A549 (cell line): ENCODE results near the gene FRRS1L.

Experiments
- BHLHE40 ChIP-seq: IDR thresholded peaks from 2 replicates; pipeline ENCODE4 v1.6.1; 2012; ENCODE audit warnings: low read depth, low read length, inconsistent platforms
- EP300 ChIP-seq, 2 experiments: fragments of >200 bp; sonication (Bioruptor Twin); formaldehyde crosslinking; IDR thresholded peaks; 2 replicates in 1 of 2; 3 replicates in 1 of 2; pipeline ENCODE4 v1.6.1; 2016 to 2017
- HDAC2 ChIP-seq: fragments of 200-600 bp; sonication (generic); IDR thresholded peaks from 2 replicates; pipeline ENCODE4 v1.6.1; 2016
- KDM1A ChIP-seq: fragments of 200-600 bp; sonication (generic); IDR thresholded peaks from 2 replicates; pipeline ENCODE4 v1.6.1; 2016; ENCODE audit warnings: low read depth, mild to moderate bottlenecking
- NPAS2 ChIP-seq: fragments of 250-450 bp; sonication (Bioruptor Pico); IDR thresholded peaks from 2 replicates; pipeline ENCODE4 v1.8.0; 2022; ENCODE audit warnings: mild to moderate bottlenecking, moderate library complexity, borderline replicate concordance
- POLR2A ChIP-seq: IDR thresholded peaks from 2 replicates; pipeline ENCODE4 v1.6.1; 2012; ENCODE audit warnings: mild to moderate bottlenecking, low read length
- RFX5 ChIP-seq: fragments of 450-650 bp; IDR thresholded peaks from 2 replicates; pipeline ENCODE4 v1.7.1; 2014; ENCODE audit warnings: antibody characterized with exemption, mild to moderate bottlenecking, moderate library complexity
- ZSCAN20 ChIP-seq: fragments of 250-450 bp; sonication (Bioruptor Pico); IDR thresholded peaks from 2 replicates; pipeline ENCODE4 v1.8.0; 2022; ENCODE audit warnings: mild to moderate bottlenecking, moderate library complexity
- TF ChIP-seq, protein P1 (sequence below): fragments of >200 bp; sonication (Bioruptor Twin); formaldehyde crosslinking; IDR thresholded peaks from 3 replicates; pipeline ENCODE4 v1.5.1; 2016
- TF ChIP-seq, protein P2 (sequence below): fragments of 450-650 bp; IDR thresholded peaks from 2 replicates; pipeline ENCODE4 v1.6.1; 2014; ENCODE audit warnings: antibody characterized with exemption
- TF ChIP-seq, protein P3 (sequence below): IDR thresholded peaks from 2 replicates; pipeline ENCODE4 v1.6.1; 2012

DNA sequence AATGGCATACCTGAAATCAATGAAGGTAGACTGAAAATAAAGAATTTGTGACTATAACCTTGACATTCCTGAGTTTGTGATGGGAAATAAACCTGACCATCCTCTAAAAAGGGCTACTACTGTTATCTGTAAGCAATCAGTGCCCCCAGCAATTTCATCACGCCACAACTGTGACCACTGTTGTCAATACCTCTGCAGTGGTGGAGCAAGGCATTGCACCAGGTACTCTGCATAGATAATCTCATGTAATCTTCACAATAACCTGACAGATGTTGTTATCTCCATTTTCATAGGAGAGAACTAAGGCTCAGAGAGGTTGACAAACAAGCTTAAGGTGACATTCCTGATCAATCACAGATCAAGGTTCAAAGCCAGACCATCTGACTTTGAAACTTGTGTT, 38.5 kb upstream of the FRRS1L start:
- TF ChIP-seq, protein P1, sequence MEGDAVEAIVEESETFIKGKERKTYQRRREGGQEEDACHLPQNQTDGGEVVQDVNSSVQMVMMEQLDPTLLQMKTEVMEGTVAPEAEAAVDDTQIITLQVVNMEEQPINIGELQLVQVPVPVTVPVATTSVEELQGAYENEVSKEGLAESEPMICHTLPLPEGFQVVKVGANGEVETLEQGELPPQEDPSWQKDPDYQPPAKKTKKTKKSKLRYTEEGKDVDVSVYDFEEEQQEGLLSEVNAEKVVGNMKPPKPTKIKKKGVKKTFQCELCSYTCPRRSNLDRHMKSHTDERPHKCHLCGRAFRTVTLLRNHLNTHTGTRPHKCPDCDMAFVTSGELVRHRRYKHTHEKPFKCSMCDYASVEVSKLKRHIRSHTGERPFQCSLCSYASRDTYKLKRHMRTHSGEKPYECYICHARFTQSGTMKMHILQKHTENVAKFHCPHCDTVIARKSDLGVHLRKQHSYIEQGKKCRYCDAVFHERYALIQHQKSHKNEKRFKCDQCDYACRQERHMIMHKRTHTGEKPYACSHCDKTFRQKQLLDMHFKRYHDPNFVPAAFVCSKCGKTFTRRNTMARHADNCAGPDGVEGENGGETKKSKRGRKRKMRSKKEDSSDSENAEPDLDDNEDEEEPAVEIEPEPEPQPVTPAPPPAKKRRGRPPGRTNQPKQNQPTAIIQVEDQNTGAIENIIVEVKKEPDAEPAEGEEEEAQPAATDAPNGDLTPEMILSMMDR: no peak
- TF ChIP-seq KDM1A (no peak), POLR2A (no peak), RFX5 (no peak), HDAC2 (no peak), EP300 (IDR thresholded peaks at IDR 0.05) (no peak), ZSCAN20 (CRISPR knock-in tag) (no peak), NPAS2 (CRISPR knock-in tag) (no peak), BHLHE40 (no peak)
- TF ChIP-seq, protein P2, sequence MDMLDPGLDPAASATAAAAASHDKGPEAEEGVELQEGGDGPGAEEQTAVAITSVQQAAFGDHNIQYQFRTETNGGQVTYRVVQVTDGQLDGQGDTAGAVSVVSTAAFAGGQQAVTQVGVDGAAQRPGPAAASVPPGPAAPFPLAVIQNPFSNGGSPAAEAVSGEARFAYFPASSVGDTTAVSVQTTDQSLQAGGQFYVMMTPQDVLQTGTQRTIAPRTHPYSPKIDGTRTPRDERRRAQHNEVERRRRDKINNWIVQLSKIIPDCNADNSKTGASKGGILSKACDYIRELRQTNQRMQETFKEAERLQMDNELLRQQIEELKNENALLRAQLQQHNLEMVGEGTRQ: no peak
- TF ChIP-seq, protein P3, sequence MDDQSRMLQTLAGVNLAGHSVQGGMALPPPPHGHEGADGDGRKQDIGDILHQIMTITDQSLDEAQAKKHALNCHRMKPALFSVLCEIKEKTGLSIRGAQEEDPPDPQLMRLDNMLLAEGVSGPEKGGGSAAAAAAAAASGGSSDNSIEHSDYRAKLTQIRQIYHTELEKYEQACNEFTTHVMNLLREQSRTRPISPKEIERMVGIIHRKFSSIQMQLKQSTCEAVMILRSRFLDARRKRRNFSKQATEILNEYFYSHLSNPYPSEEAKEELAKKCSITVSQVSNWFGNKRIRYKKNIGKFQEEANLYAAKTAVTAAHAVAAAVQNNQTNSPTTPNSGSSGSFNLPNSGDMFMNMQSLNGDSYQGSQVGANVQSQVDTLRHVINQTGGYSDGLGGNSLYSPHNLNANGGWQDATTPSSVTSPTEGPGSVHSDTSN: no peak
